H9 (cell line): ENCODE data around the gene DUSP10. TPM values are rescaled to one million over a fixed set of nuclear protein-coding genes. Genes with fewer than 3 reads are reported as not detected.

Experiments used
- DNase-seq: peaks from one replicate; pipeline ENCODE4 v3.0.0-alpha.2; 2017
- H2AFZ ChIP-seq: one replicate; pipeline ENCODE4 v1.6.1; 2013; ENCODE audit warnings: mild to moderate bottlenecking, low read length, control low read depth, moderate library complexity
- H2AK5ac ChIP-seq: 2 replicates; pipeline ENCODE4 v1.6.1; 2013; ENCODE audit warnings: low read length, control low read depth, mixed read lengths; ENCODE audit not compliant: insufficient read length
- H2BK120ac ChIP-seq: one replicate; pipeline ENCODE4 v1.6.1; 2013; ENCODE audit warnings: low read depth, mild to moderate bottlenecking, low read length, control low read depth, inconsistent platforms; ENCODE audit not compliant: poor library complexity, severe bottlenecking
- H2BK12ac ChIP-seq: 2 replicates; pipeline ENCODE4 v1.6.1; 2013; ENCODE audit warnings: low read length, control low read depth, mixed read lengths, low read depth; ENCODE audit not compliant: insufficient read length
- H2BK15ac ChIP-seq: 2 replicates; pipeline ENCODE4 v1.6.1; 2013; ENCODE audit warnings: low read depth, low read length, control low read depth
- H2BK20ac ChIP-seq: one replicate; pipeline ENCODE4 v1.6.1; 2013; ENCODE audit warnings: low read depth, mild to moderate bottlenecking, low read length, control low read depth, inconsistent platforms; ENCODE audit not compliant: poor library complexity, severe bottlenecking
- H2BK5ac ChIP-seq: 2 replicates; pipeline ENCODE4 v1.6.1; 2013; ENCODE audit warnings: low read length, control low read depth, mixed read lengths; ENCODE audit not compliant: insufficient read length
- H3K14ac ChIP-seq: 2 replicates; pipeline ENCODE4 v1.6.1; 2013; ENCODE audit warnings: low read length, control low read depth; ENCODE audit not compliant: insufficient read depth
- H3K18ac ChIP-seq: 2 replicates; pipeline ENCODE4 v1.6.1; 2013; ENCODE audit warnings: low read depth, mild to moderate bottlenecking, mixed read lengths, low read length, control low read depth; ENCODE audit not compliant: insufficient read length
- H3K23ac ChIP-seq: 2 replicates; pipeline ENCODE4 v1.6.1; 2013; ENCODE audit warnings: low read length, control low read depth, mixed read lengths, low read depth; ENCODE audit not compliant: insufficient read length
- H3K23me2 ChIP-seq: 2 replicates; pipeline ENCODE4 v1.6.1; 2013; ENCODE audit warnings: low read depth, mild to moderate bottlenecking, mixed read lengths, low read length, control low read depth; ENCODE audit not compliant: insufficient read length, poor library complexity, severe bottlenecking
- H3K27ac ChIP-seq: 2 replicates; pipeline ENCODE4 v1.5.1; 2013; ENCODE audit warnings: low read length, control low read depth, mixed read lengths, low read depth; ENCODE audit not compliant: insufficient read length
- H3K27me3 ChIP-seq: 2 replicates; pipeline ENCODE4 v1.6.1; 2013; ENCODE audit warnings: low read length, control low read depth, inconsistent platforms; ENCODE audit not compliant: insufficient read depth
- H3K4ac ChIP-seq: 2 replicates; pipeline ENCODE4 v1.6.1; 2013; ENCODE audit warnings: low read depth, mild to moderate bottlenecking, control low read depth, inconsistent platforms, low read length, moderate library complexity
- H3K4me1 ChIP-seq: 2 replicates; pipeline ENCODE4 v1.6.1; 2013; ENCODE audit warnings: low read length, control low read depth, inconsistent platforms; ENCODE audit not compliant: insufficient read depth
- H3K4me2 ChIP-seq: 2 replicates; pipeline ENCODE4 v1.6.1; 2013; ENCODE audit warnings: low read length, control low read depth, mixed read lengths; ENCODE audit not compliant: insufficient read length, insufficient read depth
- H3K56ac ChIP-seq: 2 replicates; pipeline ENCODE4 v1.6.1; 2013; ENCODE audit warnings: low read depth, mild to moderate bottlenecking, mixed read lengths, low read length, control low read depth; ENCODE audit not compliant: insufficient read length
- H3K79me1 ChIP-seq: 2 replicates; pipeline ENCODE4 v1.6.1; 2013; ENCODE audit warnings: low read depth, mild to moderate bottlenecking, moderate library complexity, low read length, control low read depth, inconsistent platforms; ENCODE audit not compliant: insufficient read depth, poor library complexity, severe bottlenecking
- H3K79me2 ChIP-seq: 2 replicates; pipeline ENCODE4 v1.6.1; 2013; ENCODE audit warnings: low read length, control low read depth, inconsistent platforms; ENCODE audit not compliant: insufficient read depth
- H3K9ac ChIP-seq: 2 replicates; pipeline ENCODE4 v1.6.1; 2013; ENCODE audit warnings: low read length, control low read depth, mixed read lengths; ENCODE audit not compliant: insufficient read length; ENCODE audit errors: extremely low read depth
- H3K9me3 ChIP-seq: one replicate; pipeline ENCODE4 v1.6.1; 2013; ENCODE audit warnings: low read depth, low read length, inconsistent platforms; ENCODE audit not compliant: control insufficient read depth
- H3T11ph ChIP-seq: one replicate; pipeline ENCODE4 v1.6.1; 2013; ENCODE audit warnings: mild to moderate bottlenecking, low read length, control low read depth, inconsistent platforms
- H4K20me1 ChIP-seq: one replicate; pipeline ENCODE4 v1.6.1; 2013; ENCODE audit not compliant: control insufficient read depth, insufficient read length, insufficient read depth
- H4K5ac ChIP-seq: 2 replicates; pipeline ENCODE4 v1.6.1; 2013; ENCODE audit warnings: low read depth, mild to moderate bottlenecking, mixed read lengths, low read length, control low read depth; ENCODE audit not compliant: insufficient read length
- H4K8ac ChIP-seq: replicated peaks from 2 replicates; pipeline ENCODE4 v1.6.1; 2013; ENCODE audit warnings: low read length, control low read depth, mixed read lengths, low read depth; ENCODE audit not compliant: insufficient read length
- H4K91ac ChIP-seq: 2 replicates; pipeline ENCODE4 v1.6.1; 2013; ENCODE audit warnings: low read depth, mild to moderate bottlenecking, moderate library complexity, mixed read lengths, low read length, control low read depth; ENCODE audit not compliant: insufficient read length
- H3K27ac Mint-ChIP-seq, 3 experiments: 2 replicates in 2 of 3; 3 replicates in 1 of 3; pipeline ENCODE4 v1.8.0; 2020 to 2021; ENCODE audit warnings: mixed read lengths in 3 of 3, mild to moderate bottlenecking in 1 of 3, moderate library complexity in 1 of 3
- H3K27me3 Mint-ChIP-seq: 2 replicates; pipeline ENCODE4 v1.8.0; 2021; ENCODE audit warnings: low read depth, mild to moderate bottlenecking, moderate library complexity, mixed read lengths
- H3K36me3 Mint-ChIP-seq, 3 experiments: 2 replicates in 2 of 3; 3 replicates in 1 of 3; pipeline ENCODE4 v1.8.0; 2020 to 2021; ENCODE audit warnings: low read depth in 3 of 3, mixed read lengths in 3 of 3; ENCODE audit not compliant: insufficient read depth in 1 of 3
- H3K4me1 Mint-ChIP-seq, 2 experiments: 2 replicates each; pipeline ENCODE4 v1.8.0; 2020; ENCODE audit warnings: mixed read lengths in 2 of 2
- H3K4me3 Mint-ChIP-seq, 2 experiments: 2 replicates in 1 of 2; 3 replicates in 1 of 2; pipeline ENCODE4 v1.8.0; 2020 to 2021; ENCODE audit warnings: mild to moderate bottlenecking in 2 of 2, mixed read lengths in 2 of 2, moderate library complexity in 1 of 2
- H3K9me3 Mint-ChIP-seq, 2 experiments: 2 replicates in 1 of 2; 3 replicates in 1 of 2; pipeline ENCODE4 v1.8.0; 2020; ENCODE audit warnings: mild to moderate bottlenecking in 2 of 2, mixed read lengths in 2 of 2, moderate library complexity in 1 of 2
- WGBS: extraction: QIAGEN DNeasy Blood & Tissue Kit; methylation state at CpG from one replicate; pipeline ENCODE4 v1.1.7; 2013; ENCODE audit warnings: missing lambda C conversion rate, low lambda C conversion rate, mixed read lengths; ENCODE audit not compliant: insufficient read length; ENCODE audit errors: extremely low coverage; 5-methylcytosine and 5-hydroxymethylcytosine counted together
- total RNA-seq: library from RNA; stranded (reverse); gene quantifications from 2 replicates; pipeline ENCODE4 v1.2.1, GENCODE V29; 2021
- TF ChIP-seq, protein P1 (sequence below): fragments of 200-600 bp; sonication (generic); conservative IDR thresholded peaks from 3 replicates; pipeline ENCODE4 v1.8.0; 2021; ENCODE audit warnings: antibody characterized with exemption, mild to moderate bottlenecking

The DUSP10 gene
- total RNA-seq, 1 experiment from 2014 or later, result 2.0 TPM

DNA sequence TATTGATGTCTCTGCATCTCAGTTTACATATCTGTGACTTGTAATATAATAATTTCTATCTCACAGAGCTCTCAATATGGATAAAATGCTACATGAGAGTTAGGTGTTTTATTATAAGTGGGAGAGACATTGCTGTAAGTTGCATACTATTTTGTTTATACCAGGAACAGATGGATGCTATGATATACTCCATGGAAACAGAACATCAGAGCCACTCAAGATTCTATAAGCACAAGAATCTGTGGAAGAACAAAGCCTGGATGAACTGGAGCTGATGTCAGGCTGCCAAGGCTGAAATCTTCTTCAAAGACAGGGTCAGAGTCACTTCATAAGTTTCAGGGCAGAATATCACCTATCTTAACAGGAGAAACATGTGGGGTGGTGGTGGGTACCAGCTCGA, 30.2 kb downstream of the DUSP10 start:
- TF ChIP-seq, protein P1, sequence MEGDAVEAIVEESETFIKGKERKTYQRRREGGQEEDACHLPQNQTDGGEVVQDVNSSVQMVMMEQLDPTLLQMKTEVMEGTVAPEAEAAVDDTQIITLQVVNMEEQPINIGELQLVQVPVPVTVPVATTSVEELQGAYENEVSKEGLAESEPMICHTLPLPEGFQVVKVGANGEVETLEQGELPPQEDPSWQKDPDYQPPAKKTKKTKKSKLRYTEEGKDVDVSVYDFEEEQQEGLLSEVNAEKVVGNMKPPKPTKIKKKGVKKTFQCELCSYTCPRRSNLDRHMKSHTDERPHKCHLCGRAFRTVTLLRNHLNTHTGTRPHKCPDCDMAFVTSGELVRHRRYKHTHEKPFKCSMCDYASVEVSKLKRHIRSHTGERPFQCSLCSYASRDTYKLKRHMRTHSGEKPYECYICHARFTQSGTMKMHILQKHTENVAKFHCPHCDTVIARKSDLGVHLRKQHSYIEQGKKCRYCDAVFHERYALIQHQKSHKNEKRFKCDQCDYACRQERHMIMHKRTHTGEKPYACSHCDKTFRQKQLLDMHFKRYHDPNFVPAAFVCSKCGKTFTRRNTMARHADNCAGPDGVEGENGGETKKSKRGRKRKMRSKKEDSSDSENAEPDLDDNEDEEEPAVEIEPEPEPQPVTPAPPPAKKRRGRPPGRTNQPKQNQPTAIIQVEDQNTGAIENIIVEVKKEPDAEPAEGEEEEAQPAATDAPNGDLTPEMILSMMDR, result no peak
- H2BK12ac ChIP-seq, result no peak overlapping the region
- H2BK120ac ChIP-seq, result no peak overlapping the region
- no peak overlapping the region for H3T11ph ChIP-seq
- H2BK15ac ChIP-seq, result no peak overlapping the region
- Mint-ChIP-seq H3K4me3 (no peak overlapping the region), H3K36me3 (peaks cover 0 to 12% (median 7%) of the 10 kb centered on the region in 3 experiments; a peak in 5 of 7 replicates), H3K4me1 (peaks cover 44 to 47% of the 10 kb centered on the region in 2 experiments), H3K9me3 (peaks cover 3 to 9% of the 10 kb centered on the region in 2 experiments; a peak in 2 of 5 replicates), H3K27ac (no peak overlapping the region), H3K27me3 (peaks cover 10% of the 10 kb centered on the region)
- no peak overlapping the region for H3K14ac ChIP-seq
- no peaks in the 10 kb centered on the region for H3K9me3 ChIP-seq
- no peak for DNase-seq
- H3K9ac ChIP-seq, result no peak overlapping the region
- no peak overlapping the region for H3K27ac ChIP-seq
- H3K27me3 ChIP-seq, result peaks cover 7% of the 10 kb centered on the region
- no peak overlapping the region for H4K91ac ChIP-seq
- no peak overlapping the region for H3K23ac ChIP-seq
- H3K79me1 ChIP-seq, result no peaks in the 10 kb centered on the region
- H3K79me2 ChIP-seq, result no peaks in the 10 kb centered on the region
- H3K4me1 ChIP-seq, result peaks cover 8% of the 10 kb centered on the region; the same call in 1 of the 2 replicates
- no CpG with 5 or more reads among the region's 1 CpG for WGBS
- H3K4ac ChIP-seq, result no peak overlapping the region
- H4K8ac ChIP-seq, result no peak overlapping the region
- H4K5ac ChIP-seq, result no peak overlapping the region
- no peak overlapping the region for H3K56ac ChIP-seq
- H3K23me2 ChIP-seq, result no peaks in the 10 kb centered on the region
- no peak overlapping the region for H2AFZ ChIP-seq
- H2BK20ac ChIP-seq, result no peak overlapping the region
- no peak overlapping the region for H3K18ac ChIP-seq
- no peak overlapping the region for H2AK5ac ChIP-seq
- H3K4me2 ChIP-seq, result no peak overlapping the region
- no peaks in the 10 kb centered on the region for H4K20me1 ChIP-seq
- H2BK5ac ChIP-seq, result no peak overlapping the region
